A549 (cell line): ENCODE measurements around the gene CEP164. TPM values are rescaled to one million over a fixed set of nuclear protein-coding genes. Genes with fewer than 3 reads are reported as not detected.

Source experiments
- ATAC-seq, 2 experiments: fragments of 200-7000 bp in 1 of 2; fragments of >200 bp in 1 of 2; cut with Nextera tagmentation in 1 of 2; cut with Tn5 transposase in 1 of 2; 3 replicates each; pipeline versions ENCODE4 v1.8.0 to v1.9.1; 2018 to 2020; ENCODE audit warnings: mild to moderate bottlenecking in 1 of 2, moderate library complexity in 1 of 2
- CTCF ChIA-PET: fragments of 300-600 bp; sonication (Branson Sonifier 250); formaldehyde crosslinking; extraction: SDS; loops from one replicate; lab custom pipeline; 2021; ENCODE audit warnings: antibody characterized with exemption, inconsistent platforms; lab: Yijun Ruan, JAX
- POLR2A ChIA-PET: fragments of 350-600 bp; formaldehyde crosslinking; extraction: SDS; loops from one replicate; lab custom pipeline; 2021; ENCODE audit warnings: antibody characterized with exemption, inconsistent platforms; lab: Yijun Ruan, JAX
- DNase-seq, 2 experiments: peaks; one replicate each; pipeline versions ENCODE4 v3.0.0 to v3.0.0-alpha.2; 2011 to 2016; ENCODE audit warnings: low read depth in 1 of 2, low spot score in 1 of 2
- FAIRE-seq: peaks from 2 replicates; lab custom pipeline; 2011; peaks lifted over from hg19 to GRCh38; lab: Jason Lieb, UNC
- H3K27ac ChIP-seq, 2 experiments: fragments of >200 bp; sonication (Bioruptor Twin); formaldehyde crosslinking; 3 replicates each; pipeline ENCODE4 v1.5.1; 2016 to 2017
- H3K4me1 ChIP-seq: fragments of >200 bp; sonication (Bioruptor Twin); formaldehyde crosslinking; 3 replicates; pipeline ENCODE4 v1.6.1; 2016
- H3K4me2 ChIP-seq: fragments of >200 bp; sonication (Bioruptor Twin); formaldehyde crosslinking; 3 replicates; pipeline ENCODE4 v1.6.1; 2016
- H3K4me3 ChIP-seq: fragments of >200 bp; sonication (Bioruptor Twin); formaldehyde crosslinking; 3 replicates; pipeline ENCODE4 v1.5.1; 2016
- H3K9me3 ChIP-seq: fragments of >200 bp; sonication (Bioruptor Twin); formaldehyde crosslinking; 3 replicates; pipeline ENCODE4 v1.6.1; 2016
- ATOH8 ChIP-seq: fragments of 250-450 bp; sonication (Bioruptor Pico); IDR thresholded peaks from 2 replicates; pipeline ENCODE4 v1.5.0; 2020; ENCODE audit warnings: low read depth, mild to moderate bottlenecking, moderate library complexity
- EHF ChIP-seq: fragments of 250-450 bp; sonication (Bioruptor Pico); IDR thresholded peaks from 2 replicates; pipeline ENCODE4 v1.5.0; 2020; ENCODE audit warnings: mild to moderate bottlenecking
- JUN ChIP-seq, 2 experiments: fragments of >200 bp; sonication (Bioruptor Twin); formaldehyde crosslinking; IDR thresholded peaks; 2 replicates in 1 of 2; 3 replicates in 1 of 2; pipeline ENCODE4 v1.6.1; 2016 to 2017
- JUNB ChIP-seq: fragments of >200 bp; sonication (Bioruptor Twin); formaldehyde crosslinking; IDR thresholded peaks from 2 replicates; pipeline ENCODE4 v1.6.1; 2016
- NR3C1 ChIP-seq: fragments of >200 bp; sonication (Bioruptor Twin); formaldehyde crosslinking; IDR thresholded peaks from 3 replicates; pipeline ENCODE4 v1.6.1; 2017
- PBX3 ChIP-seq: IDR thresholded peaks from 2 replicates; pipeline ENCODE4 v1.6.1; 2012
- POLR2A ChIP-seq: IDR thresholded peaks from 2 replicates; pipeline ENCODE4 v1.6.1; 2012; ENCODE audit warnings: mild to moderate bottlenecking, low read length
- POLR2AphosphoS2 ChIP-seq: conservative IDR thresholded peaks from 2 replicates; pipeline ENCODE4 v1.6.1; 2012; ENCODE audit warnings: low read length, improper control_type of control experiment, inconsistent platforms
- RCOR1 ChIP-seq: fragments of 150-350 bp; IDR thresholded peaks from 2 replicates; pipeline ENCODE4 v1.6.1; 2014; ENCODE audit warnings: antibody characterized with exemption, low read length, low read depth
- ZSCAN20 ChIP-seq: fragments of 250-450 bp; sonication (Bioruptor Pico); IDR thresholded peaks from 2 replicates; pipeline ENCODE4 v1.8.0; 2022; ENCODE audit warnings: mild to moderate bottlenecking, moderate library complexity
- WGBS: methylation state at CpG from one replicate; pipeline ENCODE4 v1.1.6; 2017; ENCODE audit errors: missing lambda C conversion rate; 5-methylcytosine and 5-hydroxymethylcytosine counted together
- polyA plus RNA-seq, 4 experiments: library from polyadenylated mRNA; depleted of rRNA in 3 of 4; stranded (reverse); fragments of >200 nt; fragmentation: RNase III in 1 of 4; extraction: RNeasy Plus Mini Kit Qiagen cat#74134 plus additional on column Dnase treatment in 1 of 4; gene quantifications; 2 replicates in 3 of 4; 3 replicates in 1 of 4; pipeline ENCODE4 v1.2.3, GENCODE V29; 2011 to 2017
- TF ChIP-seq, protein P1 (sequence below): fragments of >200 bp; sonication (Bioruptor Twin); formaldehyde crosslinking; IDR thresholded peaks from 2 replicates; pipeline ENCODE4 v1.6.1; 2016
- TF ChIP-seq, protein P2 (sequence below): IDR thresholded peaks from 2 replicates; pipeline ENCODE4 v1.6.1; 2012
- TF ChIP-seq, protein P3 (sequence below): fragments of 150-350 bp; IDR thresholded peaks from 2 replicates; pipeline ENCODE4 v1.6.1; 2014; ENCODE audit warnings: low read depth, mild to moderate bottlenecking, low read length

The CEP164 gene
- polyA plus RNA-seq, 2 of the 4 experiments (the other 2 are of a cell fraction), result 17.4 to 19.6 TPM

- TF ChIP-seq ATOH8 (CRISPR knock-in tag) (no peak), ZSCAN20 (no peak), PBX3 (no peak), POLR2A (no peak), JUNB (no peak)
- TF ChIP-seq, protein P1, sequence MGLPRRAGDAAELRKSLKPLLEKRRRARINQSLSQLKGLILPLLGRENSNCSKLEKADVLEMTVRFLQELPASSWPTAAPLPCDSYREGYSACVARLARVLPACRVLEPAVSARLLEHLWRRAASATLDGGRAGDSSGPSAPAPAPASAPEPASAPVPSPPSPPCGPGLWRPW, result no peak
- TF ChIP-seq, protein P2, sequence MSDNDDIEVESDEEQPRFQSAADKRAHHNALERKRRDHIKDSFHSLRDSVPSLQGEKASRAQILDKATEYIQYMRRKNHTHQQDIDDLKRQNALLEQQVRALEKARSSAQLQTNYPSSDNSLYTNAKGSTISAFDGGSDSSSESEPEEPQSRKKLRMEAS, result no peak
- TF ChIP-seq, protein P3, sequence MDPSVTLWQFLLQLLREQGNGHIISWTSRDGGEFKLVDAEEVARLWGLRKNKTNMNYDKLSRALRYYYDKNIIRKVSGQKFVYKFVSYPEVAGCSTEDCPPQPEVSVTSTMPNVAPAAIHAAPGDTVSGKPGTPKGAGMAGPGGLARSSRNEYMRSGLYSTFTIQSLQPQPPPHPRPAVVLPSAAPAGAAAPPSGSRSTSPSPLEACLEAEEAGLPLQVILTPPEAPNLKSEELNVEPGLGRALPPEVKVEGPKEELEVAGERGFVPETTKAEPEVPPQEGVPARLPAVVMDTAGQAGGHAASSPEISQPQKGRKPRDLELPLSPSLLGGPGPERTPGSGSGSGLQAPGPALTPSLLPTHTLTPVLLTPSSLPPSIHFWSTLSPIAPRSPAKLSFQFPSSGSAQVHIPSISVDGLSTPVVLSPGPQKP, result no peak
Measured at GRCh38 chr11:117410238-117410637, 82.6 kb downstream of the CEP164 start (continued).

DNA sequence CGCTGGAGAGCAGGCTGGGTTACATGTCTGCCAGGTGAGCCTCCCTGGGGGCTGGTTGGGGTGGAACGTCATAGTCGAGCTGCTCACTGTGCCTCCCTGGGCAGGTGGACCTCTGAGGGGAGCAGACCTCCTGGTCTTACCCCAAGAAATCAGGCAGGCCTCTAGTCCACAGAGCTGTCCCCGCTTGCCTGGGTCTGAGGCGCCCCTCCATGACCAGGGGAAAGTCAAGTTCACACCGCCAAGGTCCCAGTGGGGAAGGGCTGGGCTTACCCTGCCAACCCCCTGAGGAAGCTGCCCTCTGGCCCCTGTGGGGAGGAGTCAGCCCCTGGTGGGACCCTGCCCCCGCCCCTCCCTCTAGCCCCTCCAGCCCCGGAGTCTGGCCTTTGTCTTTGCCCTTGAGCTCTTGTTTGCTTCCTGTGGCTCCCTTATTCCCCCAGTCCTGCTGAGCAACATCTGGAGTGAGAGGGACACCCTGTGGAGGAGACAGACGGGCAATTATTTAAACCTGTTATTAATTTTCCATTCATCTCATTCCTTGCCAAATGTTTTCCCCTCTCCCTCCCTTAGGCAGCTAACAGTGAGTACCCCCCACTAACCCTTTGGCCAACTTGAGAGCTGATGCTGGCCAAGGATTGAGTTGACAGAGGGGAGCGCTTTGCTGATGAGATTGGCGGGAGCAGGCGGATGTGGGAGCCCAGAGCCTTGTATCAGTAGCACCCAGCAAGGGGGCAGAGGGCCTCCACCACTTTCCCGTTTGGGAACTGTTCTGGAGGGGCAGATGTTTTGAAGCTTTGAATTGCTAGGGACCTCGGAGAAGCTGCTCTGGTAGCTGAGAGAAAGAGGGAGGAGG is 83.4 kb downstream of the CEP164 start:
- Histone ChIP-seq H3K4me2 (no peak overlapping the region), H3K4me3 (no peak overlapping the region), H3K9me3 (0 out of 3 replicates have a peak, but pooled peaks cover 4% of the 10 kb centered on the region), H3K4me1 (no peaks in the 10 kb centered on the region), H3K27ac (no peak overlapping the region)
- POLR2A ChIA-PET, result no interaction called here
- CTCF ChIA-PET, result interaction anchor here (0.9 to 8.5 kb wide), 5 partner anchors 9 to 956 kb away, joined by 3 to 77 read pairs (median 3); no protein-coding TSS in a partner anchor
- WGBS, result 83% methylated on average over 12 of the region's 14 CpGs
- DNase-seq, result no peak
- TF ChIP-seq POLR2AphosphoS2 (no peak), EHF (no peak)
- TF ChIP-seq, protein P2, result no peak
- no peak; a peak in 1 of 6 replicates for ATAC-seq
- no peak for FAIRE-seq

DNA sequence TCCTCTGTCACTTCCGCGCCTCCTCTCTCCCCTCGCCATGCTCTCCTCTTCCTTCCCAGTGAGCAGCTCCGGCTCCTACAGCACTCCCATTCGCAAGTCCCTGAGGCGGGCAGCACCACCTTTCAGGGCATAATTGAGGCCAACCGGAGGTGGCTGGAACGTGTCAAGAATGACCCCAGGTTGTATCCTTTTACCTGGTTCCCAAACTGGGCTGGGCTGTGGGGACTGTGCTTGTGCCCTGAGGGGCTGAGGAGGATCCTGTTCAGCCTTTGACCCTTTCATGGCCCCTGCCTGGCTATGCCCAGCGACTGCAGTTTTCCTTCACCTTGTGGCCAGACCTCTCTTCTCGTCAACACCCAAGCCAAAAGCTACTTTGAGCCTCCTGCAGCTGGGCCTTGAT is 84.1 kb downstream of the CEP164 start:
- H3K27ac ChIP-seq, result no peak overlapping the region
- no peak for ATAC-seq
- TF ChIP-seq RCOR1 (no peak), EHF (no peak), ZSCAN20 (no peak), JUN (IDR thresholded peaks at IDR 0.05) (no peak), NR3C1 (no peak)
- TF ChIP-seq, all 56 proteins: peak for 0
- DNase-seq, result no peak
- no peak for FAIRE-seq
- CTCF ChIA-PET, result interaction anchor here (1.0 to 8.5 kb wide), 4 partner anchors 13 to 397 kb away, joined by 3 to 77 read pairs (median 4); no protein-coding TSS in a partner anchor
- Histone ChIP-seq H3K4me1 (no peaks in the 10 kb centered on the region), H3K9me3 (no peaks in the 10 kb centered on the region), H3K4me2 (no peak overlapping the region), H3K4me3 (no peak overlapping the region)
- POLR2A ChIA-PET, result no interaction called here
- 94% methylated on average over 9 of the region's 10 CpGs for WGBS

- 84% methylated on average over 9 of the region's 10 CpGs for WGBS
- Histone ChIP-seq H3K4me3 (no peak overlapping the region), H3K9me3 (no peaks in the 10 kb centered on the region), H3K27ac (no peak overlapping the region), H3K4me1 (no peaks in the 10 kb centered on the region), H3K4me2 (no peak overlapping the region)
- FAIRE-seq (no peak), DNase-seq (no peak), ATAC-seq (no peak)
- TF ChIP-seq JUN (IDR thresholded peaks at IDR 0.05), result no peak
- CTCF ChIA-PET, result interaction anchor here (0.6 to 8.5 kb wide), 3 partner anchors 13 to 396 kb away, joined by 3 to 77 read pairs (median 4); no protein-coding TSS in a partner anchor
- POLR2A ChIA-PET, result no interaction called here
Measured at GRCh38 chr11:117412176-117412575, 84.5 kb downstream of the CEP164 start.
